Ascending aorta (tissue), 2 donors: Measurements from ENCODE around the gene JPT2. TPM values are rescaled to one million over a fixed set of nuclear protein-coding genes. Genes with fewer than 3 reads are reported as not detected.
A peak's percentile ranks its signal among the peaks of the same experiment; 100 is the strongest.
"Not testable (repeated sequence)": the region's sequence is repeated elsewhere in the genome, so short reads cannot be mapped to it uniquely, and the experiment has no call there.

ENCODE experiments used
- DNase-seq, 2 donors: peaks; one replicate each; pipeline ENCODE4 v3.0.0-alpha.2; 2019; ENCODE audit warnings: low spot score in 2 of 2
- H3K27ac ChIP-seq, 2 donors: fragments of 200-600 bp; sonication (generic); one replicate each; pipeline ENCODE4 v1.5.1; 2016 to 2017; ENCODE audit warnings: mild to moderate bottlenecking in 1 of 2
- H3K27me3 ChIP-seq: fragments of 200-600 bp; sonication (generic); one replicate; pipeline ENCODE4 v1.5.1; 2017
- H3K36me3 ChIP-seq, 2 donors: fragments of 200-600 bp; sonication (generic); one replicate each; pipeline ENCODE4 v1.5.1; 2016
- H3K4me1 ChIP-seq, 2 donors: fragments of 200-600 bp; sonication (generic); one replicate each; pipeline ENCODE4 v1.5.1; 2016 to 2017; ENCODE audit warnings: mild to moderate bottlenecking in 1 of 2
- H3K4me3 ChIP-seq, 2 donors: fragments of 200-600 bp; sonication (generic); one replicate each; pipeline ENCODE4 v1.5.1; 2016 to 2017; ENCODE audit warnings: mild to moderate bottlenecking in 1 of 2
- H3K9me3 ChIP-seq, 2 donors: fragments of 200-600 bp; sonication (generic); one replicate each; pipeline ENCODE4 v1.5.1; 2016
- CTCF ChIP-seq, 3 experiments: fragments of 200-600 bp in 2 of 3; fragments of 450-650 bp in 1 of 3; sonication (generic) in 2 of 3; IDR thresholded peaks; one replicate each; pipeline ENCODE4 v1.5.1; 2016 to 2019; ENCODE audit warnings: antibody characterized with exemption in 3 of 3, mild to moderate bottlenecking in 1 of 3, moderate library complexity in 1 of 3
- intact Hi-C: fragments of 100-400 bp; cut with DNase I; formaldehyde crosslinking; loops from one replicate; pipeline ENCODE4 v1.15.1; 2023
- total RNA-seq: library from RNA; depleted of rRNA; stranded (reverse); fragments of >200 nt; gene quantifications from one replicate; pipeline ENCODE4 v1.1.0, GENCODE V29; 2016

The JPT2 gene
- total RNA-seq, 1 donor from 2014 or later = 18.3 TPM

- H3K36me3 ChIP-seq = peaks cover 29 to 60% of the 10 kb centered on the region in 2 donors
Observed at GRCh38 chr16:1696863-1697262, 18.8 kb downstream of the JPT2 start.

GRCh38 chr16:1698680-1699079, 20.6 kb downstream of the JPT2 start:
- no peaks in the 10 kb centered on the region for H3K9me3 ChIP-seq
- TF ChIP-seq CTCF (IDR thresholded peaks at IDR 0.05) = no peak
- no peak overlapping the region for H3K4me3 ChIP-seq
- peaks cover 15 to 48% of the 10 kb centered on the region in 2 donors for H3K36me3 ChIP-seq
- intact Hi-C loops = no loop called here
- H3K4me1 ChIP-seq = no peaks in the 10 kb centered on the region
- no peak for DNase-seq
- H3K27me3 ChIP-seq = no peaks in the 10 kb centered on the region
- no peak overlapping the region for H3K27ac ChIP-seq

More at GRCh38 chr16:1696863-1697262, 18.8 kb downstream of the JPT2 start:
- intact Hi-C loops = no loop called here
- no peak overlapping the region for H3K4me3 ChIP-seq
- no peak for TF ChIP-seq CTCF (IDR thresholded peaks at IDR 0.05)
- H3K9me3 ChIP-seq = no peaks in the 10 kb centered on the region
- H3K4me1 ChIP-seq = no peaks in the 10 kb centered on the region
- DNase-seq = no peak
- H3K27ac ChIP-seq = no peak overlapping the region
- H3K27me3 ChIP-seq = no peaks in the 10 kb centered on the region

- Histone ChIP-seq H3K4me3 (no peak overlapping the region), H3K4me1 (peaks cover 0 to 5% of the 10 kb centered on the region in 2 donors), H3K36me3 (peaks cover 3 to 45% of the 10 kb centered on the region in 2 donors), H3K27ac (no peak overlapping the region), H3K27me3 (no peaks in the 10 kb centered on the region), H3K9me3 (no peaks in the 10 kb centered on the region)
- no peak for TF ChIP-seq CTCF (IDR thresholded peaks at IDR 0.05)
- intact Hi-C loops = no loop called here
- no peak for DNase-seq
Observed at GRCh38 chr16:1700246-1700645, 22.2 kb downstream of the JPT2 start.

GRCh38 chr16:1701216-1701878, 23.3 kb downstream of the JPT2 start:
- DNase-seq = no peak
- Histone ChIP-seq H3K36me3 (peaks cover 3 to 45% of the 10 kb centered on the region in 2 donors), H3K9me3 (no peaks in the 10 kb centered on the region), H3K4me1 (peaks cover 0 to 5% of the 10 kb centered on the region in 2 donors), H3K4me3 (no peak overlapping the region), H3K27ac (no peak overlapping the region), H3K27me3 (no peaks in the 10 kb centered on the region)
- intact Hi-C loops = no loop called here
- no peak for TF ChIP-seq CTCF (IDR thresholded peaks at IDR 0.05)

GRCh38 chr16:1705324-1705687, 27.2 kb downstream of the JPT2 start:
- intact Hi-C loops = loop anchor here (5.0 kb wide), 1 partner anchor 283 kb away; the partner anchor contains the start of gene UQCC4
- Histone ChIP-seq H3K4me3 (peak overlapping the region; percentile 70 to 89), H3K27ac (peak overlapping the region; percentile 85 to 95), H3K36me3 (peaks cover 0 to 13% of the 10 kb centered on the region in 2 donors), H3K4me1 (peaks cover 0 to 22% of the 10 kb centered on the region in 2 donors)
- H3K27me3 ChIP-seq, DNase-seq, H3K9me3 ChIP-seq: not testable (repeated sequence)

- Histone ChIP-seq H3K4me3 (peak within 1 kb of the TSS; percentile 70 to 89), H3K27me3 (no peaks in the 10 kb centered on the region), H3K27ac (peak within 1 kb of the TSS; percentile 85 to 95), H3K4me1 (peaks cover 0 to 22% of the 10 kb centered on the region in 2 donors), H3K36me3 (peaks cover 0 to 8% of the 10 kb centered on the region in 2 donors), H3K9me3 (no peaks in the 10 kb centered on the region)
- TF ChIP-seq CTCF (IDR thresholded peaks at IDR 0.05) = peak; percentile 64 to 100 (median 76)
- intact Hi-C loops = loop anchor here (1.0 to 5.0 kb wide), 6 partner anchors 28 to 284 kb away; partner anchors contain the start of genes HAGH, JPT2, NUBP2 and SPSB3
- peak; percentile 54 to 94 for DNase-seq
Observed at GRCh38 chr16:1705688-1706385, 27.8 kb downstream of the JPT2 start, which contains the start of gene MAPK8IP3. Gene MAPK8IP3, plus strand, starts transcription at chr16:1706195. Its CDS starts 145 bp downstream, at chr16:1706340.
